Liver (tissue), 9 donors: ENCODE results near the gene CDK10. TPM values are rescaled to one million over a fixed set of nuclear protein-coding genes. Genes with fewer than 3 reads are reported as not detected.

ENCODE experiments used
- DNase-seq: peaks from one replicate; pipeline ENCODE4 v3.0.0-alpha.2; 2017; ENCODE audit warnings: low spot score
- H3K27ac ChIP-seq, 2 donors: one replicate each; pipeline ENCODE4 v1.7.0; 2013; ENCODE audit warnings: inconsistent platforms in 2 of 2, low read length in 2 of 2, control low read depth in 1 of 2, low read depth in 1 of 2, mild to moderate bottlenecking in 1 of 2
- H3K27me3 ChIP-seq, 4 donors: one replicate each; pipeline versions ENCODE4 v1.6.1 to v1.7.0; 2013; ENCODE audit warnings: low read length in 3 of 4, inconsistent platforms in 1 of 4, mild to moderate bottlenecking in 1 of 4, moderate library complexity in 1 of 4; ENCODE audit not compliant: control insufficient read depth in 4 of 4, insufficient read depth in 4 of 4
- H3K36me3 ChIP-seq, 4 donors: one replicate each; pipeline versions ENCODE4 v1.6.1 to v1.7.0; 2013; ENCODE audit warnings: low read length in 3 of 4, mild to moderate bottlenecking in 3 of 4, low read depth in 1 of 4, moderate library complexity in 1 of 4; ENCODE audit not compliant: control insufficient read depth in 4 of 4, insufficient read depth in 3 of 4
- H3K4me1 ChIP-seq, 4 donors: one replicate each; pipeline versions ENCODE4 v1.6.1 to v1.7.0; 2013; ENCODE audit warnings: low read length in 3 of 4, mild to moderate bottlenecking in 3 of 4, moderate library complexity in 1 of 4; ENCODE audit not compliant: control insufficient read depth in 4 of 4, insufficient read depth in 4 of 4
- H3K4me3 ChIP-seq, 3 donors: one replicate each; pipeline versions ENCODE4 v1.6.1 to v1.7.0; 2013; ENCODE audit warnings: low read length in 3 of 3, control low read depth in 1 of 3, low read depth in 1 of 3, mild to moderate bottlenecking in 1 of 3
- H3K9ac ChIP-seq, 2 donors: one replicate each; pipeline ENCODE4 v1.7.0; 2013; ENCODE audit warnings: low read length in 2 of 2, mild to moderate bottlenecking in 2 of 2, moderate library complexity in 2 of 2, control low read depth in 1 of 2, low read depth in 1 of 2
- H3K9me3 ChIP-seq, 4 donors: one replicate each; pipeline versions ENCODE4 v1.6.1 to v1.7.0; 2013; ENCODE audit warnings: low read length in 3 of 4; ENCODE audit not compliant: control insufficient read depth in 4 of 4
- CTCF ChIP-seq: fragments of 150-350 bp; IDR thresholded peaks from 2 replicates; pipeline ENCODE4 v1.5.1; 2017; ENCODE audit warnings: improper control_type of control experiment, low read depth, low read length; ENCODE audit not compliant: missing input control
- EGR1 ChIP-seq, 2 donors: IDR thresholded peaks; 2 replicates each; pipeline ENCODE4 v1.6.1; 2016 to 2018; ENCODE audit warnings: antibody characterized with exemption in 2 of 2, low read depth in 2 of 2
- FOXA1 ChIP-seq: IDR thresholded peaks from 2 replicates; pipeline ENCODE4 v1.6.1; 2016; ENCODE audit warnings: antibody characterized with exemption
- FOXA2 ChIP-seq: IDR thresholded peaks from 2 replicates; pipeline ENCODE4 v1.6.1; 2016; ENCODE audit warnings: antibody characterized with exemption
- HNF4A ChIP-seq, 2 donors: conservative IDR thresholded peaks; 2 replicates each; pipeline ENCODE4 v1.6.1; 2016; ENCODE audit warnings: antibody characterized with exemption in 2 of 2, mild to moderate bottlenecking in 2 of 2
- HNF4G ChIP-seq: IDR thresholded peaks from 2 replicates; pipeline ENCODE4 v1.6.1; 2016; ENCODE audit warnings: antibody characterized with exemption
- JUND ChIP-seq, 2 donors: IDR thresholded peaks; 2 replicates each; pipeline ENCODE4 v1.6.1; 2016; ENCODE audit warnings: antibody characterized with exemption in 2 of 2
- MAX ChIP-seq: IDR thresholded peaks from 2 replicates; pipeline ENCODE4 v1.6.1; 2016; ENCODE audit warnings: antibody characterized with exemption
- REST ChIP-seq: IDR thresholded peaks from 2 replicates; pipeline ENCODE4 v1.6.1; 2016; ENCODE audit warnings: antibody characterized with exemption, mild to moderate bottlenecking
- RXRA ChIP-seq, 2 donors: IDR thresholded peaks; 2 replicates each; pipeline ENCODE4 v1.6.1; 2017 to 2018; ENCODE audit warnings: antibody characterized with exemption in 2 of 2, mild to moderate bottlenecking in 1 of 2
- SP1 ChIP-seq: IDR thresholded peaks from 2 replicates; pipeline ENCODE4 v1.6.1; 2018; ENCODE audit warnings: antibody characterized with exemption, mild to moderate bottlenecking
- TAF1 ChIP-seq: conservative IDR thresholded peaks from 2 replicates; pipeline ENCODE4 v1.6.1; 2016; ENCODE audit warnings: antibody characterized with exemption, mild to moderate bottlenecking
- YY1 ChIP-seq: IDR thresholded peaks from 2 replicates; pipeline ENCODE4 v1.6.1; 2016; ENCODE audit warnings: antibody characterized with exemption, mild to moderate bottlenecking
- WGBS: extraction: QIAGEN DNeasy Blood & Tissue Kit; methylation state at CpG from one replicate; pipeline ENCODE4 v1.1.7; 2013; 5-methylcytosine and 5-hydroxymethylcytosine counted together
- polyA plus RNA-seq, 2 donors: library from polyadenylated mRNA; stranded (reverse) in 1 of 2; unstranded in 1 of 2; fragments of 200-250 nt in 1 of 2; fragments of >200 nt in 1 of 2; fragmentation: Nextera tagmentation in 1 of 2; extraction: Ambion mirVana in 1 of 2; gene quantifications; one replicate each; pipeline versions ENCODE4 v1.2.1 to v1.2.3, GENCODE V29; 2013 to 2015
- total RNA-seq, 2 donors: library from RNA; depleted of rRNA; stranded (reverse); fragments of >200 nt; gene quantifications; one replicate each; pipeline ENCODE4 v1.2.3, GENCODE V29; 2014
- donor health status: healthy.
- donor health status: healthy.
- donor health status: healthy.
- donor health status: healthy.
- donor health status: healthy.

The CDK10 gene
- total and polyA plus RNA-seq, 4 donors, result 25.1 to 81.2 (median 56.0) TPM

- Histone ChIP-seq H3K4me3 (no peak overlapping the region), H3K4me1 (peaks cover 0 to 6% (median 3%) of the 10 kb centered on the region in 4 donors), H3K9me3 (no peaks in the 10 kb centered on the region), H3K27ac (no peak overlapping the region), H3K36me3 (no peaks in the 10 kb centered on the region), H3K27me3 (no peaks in the 10 kb centered on the region), H3K9ac (no peak overlapping the region)
- TF ChIP-seq YY1, result no peak
- TF ChIP-seq HNF4A (conservative IDR thresholded peaks at IDR 0.05), result no peak
- TF ChIP-seq RXRA (IDR thresholded peaks at IDR 0.05), result no peak
- DNase-seq, result no peak
- WGBS, result 78% methylated on average over 10 of the region's 10 CpGs
Observed at GRCh38 chr16:89638455-89638854, 48.0 kb upstream of the CDK10 start.

- no peaks in the 10 kb centered on the region for H3K9me3 ChIP-seq
- H3K27ac ChIP-seq, result no peak overlapping the region
- 85% methylated on average over 6 of the region's 6 CpGs for WGBS
- no peak overlapping the region for H3K9ac ChIP-seq
- no peak for DNase-seq
- peaks cover 0 to 6% (median 3%) of the 10 kb centered on the region in 4 donors for H3K4me1 ChIP-seq
- H3K27me3 ChIP-seq, result no peaks in the 10 kb centered on the region
- peaks cover 0 to 3% (median under 1%) of the 10 kb centered on the region in 4 donors for H3K36me3 ChIP-seq
- TF ChIP-seq YY1, result no peak
- no peak for TF ChIP-seq SP1
- no peak for TF ChIP-seq CTCF
- no peak for TF ChIP-seq HNF4G
- TF ChIP-seq FOXA2, result no peak
- no peak for TF ChIP-seq HNF4A (conservative IDR thresholded peaks at IDR 0.05)
- no peak for TF ChIP-seq REST
- no peak for TF ChIP-seq TAF1
- TF ChIP-seq EGR1 (IDR thresholded peaks at IDR 0.05; ENCODE audit: low read depth in 2 of 2), result no peak
- TF ChIP-seq FOXA1, result no peak
- no peak for TF ChIP-seq JUND (IDR thresholded peaks at IDR 0.05)
- no peak overlapping the region for H3K4me3 ChIP-seq
Observed at GRCh38 chr16:89639385-89639784, 47.1 kb upstream of the CDK10 start.

- Histone ChIP-seq H3K36me3 (peaks cover 4 to 20% (median 15%) of the 10 kb centered on the region in 4 donors), H3K4me3 (no peak overlapping the region), H3K27ac (no peak overlapping the region), H3K4me1 (peaks cover 0 to 6% (median 3%) of the 10 kb centered on the region in 4 donors), H3K27me3 (no peaks in the 10 kb centered on the region), H3K9ac (no peak overlapping the region), H3K9me3 (no peaks in the 10 kb centered on the region)
- no peak for DNase-seq
- TF ChIP-seq RXRA (IDR thresholded peaks at IDR 0.05), result no peak
- no peak for TF ChIP-seq MAX
- TF ChIP-seq YY1, result no peak
- WGBS, result 49% methylated on average over 14 of the region's 14 CpGs
Observed at GRCh38 chr16:89641458-89642119, 44.9 kb upstream of the CDK10 start.
